HG03066 (cell line): ENCODE measurements around the gene SDK2.

Experiments
- ATAC-seq: cut with Tn5 transposase; IDR thresholded peaks from one replicate; pipeline ENCODE4 v1.9.1; 2021; ENCODE audit warnings: low read depth; ENCODE audit not compliant: unreplicated experiment

The SDK2 gene

GRCh38 chr17:73545109-73546032 lies 98.9 kb downstream of the SDK2 start:
- ATAC-seq = no peak

- ATAC-seq = no peak
These were observed 99.9 kb downstream of the SDK2 start for GRCh38 chr17:73544333-73544732.

DNA sequence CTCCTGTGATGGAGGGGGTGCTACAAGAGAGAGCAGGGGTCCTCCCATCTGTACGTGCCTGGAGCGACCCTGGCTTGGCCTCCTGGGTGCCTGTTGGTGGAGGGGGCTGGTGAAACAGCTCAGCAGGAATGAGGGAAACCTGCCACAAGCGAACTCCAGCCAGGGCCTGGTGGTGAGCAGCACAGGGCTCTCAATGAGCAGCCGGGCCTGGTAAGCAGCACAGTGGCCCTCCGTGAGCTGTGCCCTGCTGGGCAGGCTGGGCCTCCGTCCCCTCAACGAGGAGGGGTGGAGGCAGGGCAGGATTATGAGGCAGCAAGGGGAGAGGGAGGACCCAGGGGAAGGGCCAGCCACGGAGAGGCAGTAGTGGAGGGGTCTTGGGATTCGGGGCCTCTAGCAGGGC lies 101.9 kb downstream of the SDK2 start:
- ATAC-seq = no peak

DNA sequence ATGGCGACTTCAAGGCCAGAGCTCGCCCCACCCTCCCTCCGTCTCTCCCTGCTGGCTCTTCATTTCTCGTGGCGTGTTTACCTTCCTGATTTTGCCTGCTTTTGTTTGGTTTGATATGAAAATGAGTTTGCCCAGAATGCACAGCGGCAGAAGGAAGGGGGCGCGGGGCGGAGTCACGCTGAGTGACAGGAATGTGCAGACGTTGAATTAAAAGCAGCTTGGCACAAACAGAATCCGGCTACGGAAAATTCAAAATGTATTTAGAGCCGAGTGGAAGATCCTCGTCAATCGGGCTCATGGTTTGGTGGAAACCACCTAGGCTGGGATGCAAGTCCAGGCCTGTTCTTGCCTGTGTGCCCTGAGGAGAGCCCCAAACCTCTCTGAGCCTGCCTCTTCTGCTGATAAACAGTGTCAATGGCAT lies 102.7 kb downstream of the SDK2 start:
- ATAC-seq = no peak

DNA sequence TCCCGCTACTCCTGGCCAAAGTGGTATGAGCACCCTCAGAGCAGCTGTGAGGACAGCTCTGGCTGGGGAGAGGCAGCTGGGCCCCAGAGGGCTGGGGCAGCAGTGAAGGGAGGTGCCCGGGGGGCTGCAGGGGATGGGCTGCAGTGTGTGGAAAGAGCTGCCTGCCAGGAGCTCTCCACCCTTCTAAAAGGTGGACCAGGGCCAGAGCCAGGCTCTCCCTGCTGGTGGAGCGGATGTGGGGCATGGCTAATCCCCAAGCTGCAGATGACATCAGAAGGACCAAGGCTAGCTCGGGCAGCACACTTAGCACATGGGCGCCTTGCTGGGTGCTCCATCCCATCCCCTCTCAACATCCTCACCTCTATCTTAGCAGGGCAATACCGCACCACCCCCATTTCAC lies 103.1 kb downstream of the SDK2 start:
- no peak for ATAC-seq

DNA sequence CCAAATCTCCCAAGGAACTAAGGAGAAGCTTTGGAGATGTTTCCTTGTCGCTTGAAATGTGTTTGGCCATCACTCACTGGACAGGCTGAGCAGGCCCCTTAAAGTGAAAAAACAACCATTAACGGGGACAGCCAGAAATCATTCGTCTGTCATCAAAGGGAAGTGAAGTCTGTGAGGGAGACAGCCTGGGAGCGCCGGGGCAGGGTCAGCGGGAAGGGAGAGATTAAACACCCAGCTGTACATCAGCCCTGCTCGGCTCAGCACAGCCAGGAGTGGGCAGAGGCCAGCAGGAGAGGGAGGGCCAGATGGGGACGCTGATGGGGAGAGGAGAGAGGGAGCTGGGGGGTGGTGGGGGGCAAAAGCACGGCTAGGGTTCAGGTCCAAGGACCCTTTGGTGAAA lies 105.1 kb downstream of the SDK2 start:
- ATAC-seq = no peak

DNA sequence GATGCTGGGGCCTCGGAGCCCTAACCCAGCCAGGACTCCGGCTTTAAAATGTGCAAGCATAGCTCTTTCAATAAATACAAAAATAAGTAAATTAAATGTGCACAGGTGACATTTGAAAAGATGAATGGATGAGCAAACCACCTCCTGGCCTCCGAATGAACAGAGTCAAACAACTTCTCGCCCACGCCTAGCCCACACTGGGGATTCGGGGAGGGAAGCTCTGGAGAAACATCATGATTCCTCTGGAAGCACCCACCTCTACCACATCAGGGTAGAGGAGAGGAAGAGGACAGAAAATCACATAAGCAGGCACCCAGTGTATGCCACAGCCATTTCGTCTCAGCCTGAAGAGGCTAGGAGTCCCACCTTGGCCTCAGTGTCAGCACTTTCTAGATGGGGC lies 105.8 kb downstream of the SDK2 start:
- ATAC-seq = no peak

DNA sequence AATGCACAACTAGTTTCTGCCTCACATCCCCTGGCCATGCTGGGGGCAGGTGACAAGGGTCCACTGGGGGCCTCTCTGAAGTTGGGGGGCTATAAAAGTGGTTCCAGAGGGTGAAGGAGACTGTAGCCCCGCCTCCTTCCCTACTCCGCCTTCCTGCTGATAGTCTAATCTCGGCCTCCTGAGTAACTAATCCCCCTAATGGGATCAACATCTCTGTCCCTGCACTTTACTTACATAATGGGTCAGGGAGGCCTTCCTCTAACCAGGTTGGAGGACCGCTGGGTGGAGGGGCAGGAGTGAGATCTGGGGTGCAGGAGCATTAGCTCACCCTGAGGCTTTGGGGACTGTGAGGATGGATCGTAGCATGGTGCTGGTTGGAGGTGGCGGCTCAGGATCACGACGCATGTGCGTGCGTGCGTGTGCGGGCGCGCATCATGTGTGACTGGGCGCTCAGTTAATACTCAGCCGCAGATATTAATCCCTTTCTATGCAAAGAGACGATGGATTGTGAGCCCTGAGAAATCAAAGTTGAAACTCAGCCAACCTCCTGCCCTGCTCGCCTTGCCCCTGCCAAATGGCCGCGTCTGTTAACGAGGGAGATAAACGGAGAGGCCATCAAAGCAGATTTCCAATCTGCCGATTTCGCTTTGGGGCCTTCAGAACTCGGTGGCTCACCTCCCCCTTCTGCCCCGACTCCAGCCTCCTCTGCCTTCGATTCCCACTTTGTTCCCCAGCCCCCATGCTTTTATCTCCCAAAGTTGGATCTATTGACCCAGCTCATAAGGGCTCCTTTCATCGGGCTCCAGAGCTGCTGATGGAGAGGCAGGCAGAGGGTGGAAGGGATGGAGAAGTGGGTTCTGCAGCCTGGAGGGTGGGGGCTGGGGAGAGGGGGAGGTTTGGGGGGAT lies 107.3 kb downstream of the SDK2 start:
- ATAC-seq = no peak

GRCh38 chr17:73535746-73536145 lies 108.5 kb downstream of the SDK2 start:
- no peak for ATAC-seq

- ATAC-seq = no peak
These were observed 109.9 kb downstream of the SDK2 start for GRCh38 chr17:73534209-73534909.

DNA sequence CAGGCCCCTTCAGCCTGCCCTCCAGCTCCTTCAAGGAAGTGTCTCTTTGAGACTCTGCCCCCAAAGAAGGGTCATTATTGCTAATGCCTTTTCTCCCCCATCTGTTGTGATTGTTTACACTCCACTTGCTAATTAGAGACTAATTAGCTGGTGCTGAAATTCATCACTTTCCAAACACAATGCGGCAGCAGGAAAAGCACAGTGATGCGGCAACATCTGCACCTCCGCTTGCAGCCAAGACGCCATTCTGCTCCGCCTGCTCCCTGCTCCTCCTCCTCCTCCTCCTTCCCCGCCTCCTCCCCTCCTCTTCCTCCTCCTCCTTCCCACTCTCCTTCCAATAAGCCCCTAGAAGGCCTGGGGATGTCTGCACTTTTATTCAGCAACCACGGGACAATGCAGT lies 110.5 kb downstream of the SDK2 start:
- ATAC-seq = no peak

GRCh38 chr17:73533127-73533526 lies 111.1 kb downstream of the SDK2 start:
- ATAC-seq = no peak

- no peak for ATAC-seq
These were observed 111.8 kb downstream of the SDK2 start for GRCh38 chr17:73532421-73532901.

DNA sequence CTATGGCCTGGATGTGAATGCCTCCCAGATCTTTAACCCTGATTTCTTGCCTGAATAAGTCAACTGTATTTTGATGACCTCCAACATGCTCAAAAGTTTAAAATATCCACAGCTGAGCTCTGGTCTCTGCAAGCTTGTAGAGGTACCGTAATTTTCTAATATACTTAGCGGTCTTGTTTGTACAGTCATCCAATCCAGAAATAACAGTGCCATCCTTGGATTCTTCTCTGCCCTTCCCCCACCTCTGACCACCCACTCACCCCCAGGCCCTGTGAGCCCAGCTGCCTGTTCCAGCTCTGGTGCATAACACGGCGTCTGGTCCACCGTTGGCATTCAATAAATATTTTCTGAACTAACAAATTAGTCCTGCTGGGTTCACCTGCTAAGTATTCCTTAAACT lies 113.1 kb downstream of the SDK2 start:
- ATAC-seq = no peak

- ATAC-seq = no peak
These were observed 115.6 kb downstream of the SDK2 start for GRCh38 chr17:73528679-73529078.

- no peak for ATAC-seq
These were observed 117.3 kb downstream of the SDK2 start for GRCh38 chr17:73526952-73527351.

GRCh38 chr17:73524941-73525679 lies 119.1 kb downstream of the SDK2 start:
- ATAC-seq = no peak

- ATAC-seq = no peak
These were observed 121.5 kb downstream of the SDK2 start for GRCh38 chr17:73522696-73523095.

DNA sequence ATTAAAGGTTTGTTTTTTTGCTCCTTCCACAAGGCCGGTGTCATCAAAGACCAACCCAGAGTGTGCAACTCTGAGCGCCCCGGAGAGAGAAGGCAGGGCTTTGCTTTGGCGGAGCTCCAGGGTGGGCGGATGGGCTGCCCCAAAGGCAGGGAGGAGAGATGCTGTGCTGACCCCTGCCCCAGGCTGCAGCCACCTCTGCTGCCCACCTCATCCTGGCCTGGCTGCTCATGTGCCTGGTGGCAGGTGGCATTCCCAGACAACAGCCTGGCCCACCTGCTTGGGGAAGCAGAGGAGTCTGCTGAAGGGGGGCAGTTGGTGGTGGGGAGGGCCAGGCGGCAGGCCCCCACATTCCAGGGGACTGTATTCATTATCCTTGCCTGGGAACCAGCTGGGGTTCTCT lies 122.1 kb downstream of the SDK2 start:
- no peak for ATAC-seq

DNA sequence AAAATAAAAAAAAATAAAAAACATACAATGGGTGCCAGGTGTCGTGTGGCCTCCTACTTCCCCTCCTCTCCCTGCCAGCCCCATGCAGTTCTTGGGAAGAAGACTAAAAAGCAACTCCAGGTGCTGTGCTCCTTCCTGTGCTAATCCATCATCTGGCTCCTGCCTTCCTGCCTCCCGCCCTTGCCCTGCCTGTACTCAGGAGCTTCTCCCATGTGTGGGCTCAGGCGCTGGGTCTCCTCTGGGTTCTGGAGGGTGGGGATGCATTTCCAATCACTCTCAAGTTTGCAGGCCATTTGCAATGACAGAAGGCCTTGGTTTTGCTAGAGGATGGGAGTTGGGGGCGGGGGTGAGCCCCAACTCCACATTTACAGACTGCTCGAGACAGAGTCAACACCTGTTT lies 122.9 kb downstream of the SDK2 start:
- ATAC-seq = no peak
